Panc1 (cell line): Measurements from ENCODE around the gene CHMP6. TPM values are rescaled to one million over a fixed set of nuclear protein-coding genes. Genes with fewer than 3 reads are reported as not detected.
A peak's percentile ranks its signal among the peaks of the same experiment; 100 is the strongest.

Experiments used
- ATAC-seq: fragments of 200-7000 bp; cut with Tn5 transposase; 2 replicates; pipeline ENCODE4 v1.9.1; 2020; ENCODE audit warnings: mild to moderate bottlenecking, moderate library complexity
- BruUV-seq: library from RNA; stranded (reverse); fragments of 400-500 nt; replicated peaks from 2 replicates; lab custom pipeline; 2021; lab: Mats Ljungman, UMichigan
- CTCF ChIA-PET: fragments of 300-600 bp; sonication (Branson Sonifier 250); formaldehyde crosslinking; loops from one replicate; lab custom pipeline; 2022; ENCODE audit warnings: antibody characterized with exemption; lab: Charles Lee
- POLR2A ChIA-PET: fragments of 300-600 bp; sonication (Branson Sonifier 250); formaldehyde crosslinking; loops from one replicate; lab custom pipeline; 2022; ENCODE audit warnings: antibody characterized with exemption; lab: Charles Lee
- DNase-seq: peaks from one replicate; pipeline ENCODE4 v3.0.0-alpha.2; 2010; ENCODE audit warnings: low read depth, low spot score
- H3K27ac ChIP-seq: 2 replicates; pipeline ENCODE4 v1.5.1; 2011; ENCODE audit warnings: mild to moderate bottlenecking, low read length, inconsistent platforms
- H3K27me3 ChIP-seq: fragments of 200-500 bp; sonication (Bioruptor generic); 2 replicates; pipeline ENCODE4 v1.6.0; 2014; ENCODE audit warnings: low read length, inconsistent platforms; ENCODE audit not compliant: control insufficient read depth, insufficient read depth
- H3K36me3 ChIP-seq: fragments of 200-500 bp; sonication (Bioruptor generic); 2 replicates; pipeline ENCODE4 v1.5.1; 2014; ENCODE audit warnings: inconsistent platforms, mild to moderate bottlenecking, low read length, moderate library complexity; ENCODE audit not compliant: control insufficient read depth, insufficient read depth
- H3K4me1 ChIP-seq: 2 replicates; pipeline ENCODE4 v1.5.1; 2011; ENCODE audit warnings: inconsistent platforms, mild to moderate bottlenecking, low read length, moderate library complexity; ENCODE audit not compliant: control insufficient read depth, insufficient read depth
- H3K4me3 ChIP-seq, 2 experiments: 2 replicates each; pipeline ENCODE4 v1.5.1; 2011 to 2012; ENCODE audit warnings: low read depth in 2 of 2, low read length in 2 of 2, mild to moderate bottlenecking in 2 of 2, inconsistent platforms in 1 of 2, moderate library complexity in 1 of 2
- H3K9me3 ChIP-seq: fragments of 200-500 bp; sonication (Bioruptor generic); 2 replicates; pipeline ENCODE4 v1.5.1; 2014; ENCODE audit warnings: low read depth, mild to moderate bottlenecking, inconsistent platforms, low read length, moderate library complexity; ENCODE audit not compliant: control insufficient read depth, insufficient read depth
- POLR2AphosphoS5 ChIP-seq: IDR thresholded peaks from 2 replicates; pipeline ENCODE4 v1.6.1; 2012; ENCODE audit warnings: mild to moderate bottlenecking, low read depth, low read length, moderate library complexity
- SIN3A ChIP-seq: IDR thresholded peaks from 2 replicates; pipeline ENCODE4 v1.6.1; 2012; ENCODE audit warnings: low read depth, mild to moderate bottlenecking, low read length, moderate library complexity, borderline replicate concordance; ENCODE audit not compliant: insufficient read depth
- TCF7L2 ChIP-seq: IDR thresholded peaks from 2 replicates; pipeline ENCODE4 v1.6.1; 2011; ENCODE audit warnings: mild to moderate bottlenecking, low read depth, low read length, inconsistent platforms
- in situ Hi-C: cut with HindIII; loops from 2 replicates; pipeline ENCODE4 v1.10.0; 2016; ENCODE audit warnings: low sequenced_read_pairs, low pct_unique_long_range_greater_than_20kb
- intact Hi-C: fragments of 100-400 bp; cut with micrococcal nuclease; formaldehyde crosslinking; loops from one replicate; pipeline ENCODE4 v1.10.0; 2022; ENCODE audit not compliant: unreplicated experiment
- total RNA-seq: library from RNA; stranded (reverse); gene quantifications from one replicate; pipeline ENCODE4 v1.2.1, GENCODE V29; 2021; ENCODE audit not compliant: unreplicated experiment
- TF ChIP-seq, protein P1 (sequence below): fragments of 450-650 bp; IDR thresholded peaks from 2 replicates; pipeline ENCODE4 v1.5.1; 2017; ENCODE audit warnings: mild to moderate bottlenecking
- TF ChIP-seq, protein P2 (sequence below), 2 experiments: IDR thresholded peaks; 2 replicates each; pipeline ENCODE4 v1.6.1; 2011 to 2012; ENCODE audit warnings: low read depth in 2 of 2, control low read depth in 1 of 2, low read length in 1 of 2, mild to moderate bottlenecking in 1 of 2, moderate library complexity in 1 of 2; ENCODE audit not compliant: insufficient read depth in 1 of 2

Gene CHMP6
- total RNA-seq, 1 experiment from 2014 or later, result 43.7 TPM

DNA sequence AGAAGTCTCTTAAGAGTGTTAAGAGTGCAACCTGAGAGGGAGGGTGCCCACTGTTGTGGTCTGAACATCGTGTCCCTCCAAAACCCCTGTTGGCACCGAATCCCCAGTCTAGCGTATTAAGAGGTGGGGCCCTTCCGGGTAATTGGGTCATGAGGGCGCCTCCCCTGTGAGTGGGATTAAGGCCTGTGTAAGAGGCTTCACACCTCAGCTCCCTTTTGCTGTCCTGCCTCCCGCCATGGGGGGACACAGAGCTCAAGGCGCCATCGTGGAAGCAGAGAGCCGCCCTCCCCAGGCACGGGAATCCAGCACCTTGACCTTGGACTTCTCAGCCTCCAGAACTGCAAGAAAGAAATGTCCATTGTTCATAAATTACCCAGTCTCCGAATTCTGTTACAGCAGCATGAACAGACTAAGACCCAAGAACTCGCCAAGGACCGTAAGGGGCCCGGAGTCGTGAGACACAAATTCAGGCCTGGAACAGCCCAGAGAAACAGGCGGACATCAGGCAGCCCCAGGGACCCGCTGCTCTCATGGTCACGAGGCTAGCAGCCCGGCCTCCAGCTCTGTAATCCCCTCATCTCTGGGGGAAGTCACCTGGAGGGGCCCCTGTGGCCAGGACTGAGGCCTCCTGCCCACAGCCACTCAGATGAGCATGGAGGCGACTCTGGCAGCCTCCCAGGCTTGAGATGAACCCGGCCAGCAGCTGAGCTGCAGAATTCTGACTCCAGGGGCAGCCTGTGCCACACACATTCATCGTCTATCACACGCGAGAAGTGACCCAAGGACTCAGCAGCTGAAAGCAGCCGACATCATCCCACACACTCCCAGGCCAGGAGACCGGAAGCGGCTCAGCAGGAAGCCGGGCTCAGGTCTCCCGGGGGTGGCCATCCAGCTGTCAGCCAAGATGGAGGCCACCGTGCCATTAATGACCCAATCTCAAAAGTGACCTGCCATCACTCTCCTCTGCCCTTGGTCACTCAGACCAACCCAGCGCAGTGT lies 12.8 kb upstream of the CHMP6 start:
- Histone ChIP-seq H3K4me1 (no peaks in the 10 kb centered on the region), H3K27me3 (no peaks in the 10 kb centered on the region), H3K27ac (no peak overlapping the region), H3K4me3 (no peak overlapping the region), H3K9me3 (no peaks in the 10 kb centered on the region), H3K36me3 (no peaks in the 10 kb centered on the region)
- TF ChIP-seq, protein P1, sequence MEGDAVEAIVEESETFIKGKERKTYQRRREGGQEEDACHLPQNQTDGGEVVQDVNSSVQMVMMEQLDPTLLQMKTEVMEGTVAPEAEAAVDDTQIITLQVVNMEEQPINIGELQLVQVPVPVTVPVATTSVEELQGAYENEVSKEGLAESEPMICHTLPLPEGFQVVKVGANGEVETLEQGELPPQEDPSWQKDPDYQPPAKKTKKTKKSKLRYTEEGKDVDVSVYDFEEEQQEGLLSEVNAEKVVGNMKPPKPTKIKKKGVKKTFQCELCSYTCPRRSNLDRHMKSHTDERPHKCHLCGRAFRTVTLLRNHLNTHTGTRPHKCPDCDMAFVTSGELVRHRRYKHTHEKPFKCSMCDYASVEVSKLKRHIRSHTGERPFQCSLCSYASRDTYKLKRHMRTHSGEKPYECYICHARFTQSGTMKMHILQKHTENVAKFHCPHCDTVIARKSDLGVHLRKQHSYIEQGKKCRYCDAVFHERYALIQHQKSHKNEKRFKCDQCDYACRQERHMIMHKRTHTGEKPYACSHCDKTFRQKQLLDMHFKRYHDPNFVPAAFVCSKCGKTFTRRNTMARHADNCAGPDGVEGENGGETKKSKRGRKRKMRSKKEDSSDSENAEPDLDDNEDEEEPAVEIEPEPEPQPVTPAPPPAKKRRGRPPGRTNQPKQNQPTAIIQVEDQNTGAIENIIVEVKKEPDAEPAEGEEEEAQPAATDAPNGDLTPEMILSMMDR, result no peak
- no peak for TF ChIP-seq SIN3A
- TF ChIP-seq TCF7L2, result no peak
- TF ChIP-seq, protein P2, sequence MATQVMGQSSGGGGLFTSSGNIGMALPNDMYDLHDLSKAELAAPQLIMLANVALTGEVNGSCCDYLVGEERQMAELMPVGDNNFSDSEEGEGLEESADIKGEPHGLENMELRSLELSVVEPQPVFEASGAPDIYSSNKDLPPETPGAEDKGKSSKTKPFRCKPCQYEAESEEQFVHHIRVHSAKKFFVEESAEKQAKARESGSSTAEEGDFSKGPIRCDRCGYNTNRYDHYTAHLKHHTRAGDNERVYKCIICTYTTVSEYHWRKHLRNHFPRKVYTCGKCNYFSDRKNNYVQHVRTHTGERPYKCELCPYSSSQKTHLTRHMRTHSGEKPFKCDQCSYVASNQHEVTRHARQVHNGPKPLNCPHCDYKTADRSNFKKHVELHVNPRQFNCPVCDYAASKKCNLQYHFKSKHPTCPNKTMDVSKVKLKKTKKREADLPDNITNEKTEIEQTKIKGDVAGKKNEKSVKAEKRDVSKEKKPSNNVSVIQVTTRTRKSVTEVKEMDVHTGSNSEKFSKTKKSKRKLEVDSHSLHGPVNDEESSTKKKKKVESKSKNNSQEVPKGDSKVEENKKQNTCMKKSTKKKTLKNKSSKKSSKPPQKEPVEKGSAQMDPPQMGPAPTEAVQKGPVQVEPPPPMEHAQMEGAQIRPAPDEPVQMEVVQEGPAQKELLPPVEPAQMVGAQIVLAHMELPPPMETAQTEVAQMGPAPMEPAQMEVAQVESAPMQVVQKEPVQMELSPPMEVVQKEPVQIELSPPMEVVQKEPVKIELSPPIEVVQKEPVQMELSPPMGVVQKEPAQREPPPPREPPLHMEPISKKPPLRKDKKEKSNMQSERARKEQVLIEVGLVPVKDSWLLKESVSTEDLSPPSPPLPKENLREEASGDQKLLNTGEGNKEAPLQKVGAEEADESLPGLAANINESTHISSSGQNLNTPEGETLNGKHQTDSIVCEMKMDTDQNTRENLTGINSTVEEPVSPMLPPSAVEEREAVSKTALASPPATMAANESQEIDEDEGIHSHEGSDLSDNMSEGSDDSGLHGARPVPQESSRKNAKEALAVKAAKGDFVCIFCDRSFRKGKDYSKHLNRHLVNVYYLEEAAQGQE (IDR thresholded peaks at IDR 0.05; ENCODE audit: insufficient read depth in 1 of 2, low read depth in 2 of 2, low read length in 1 of 2), result no peak
- TF ChIP-seq POLR2AphosphoS5, result no peak
- no TSS peak for BruUV-seq
- in situ Hi-C loops (no loop called here), intact Hi-C loops (no loop called here)
- DNase-seq, result no peak
- peak; percentile 37 for ATAC-seq
- POLR2A ChIA-PET, result no interaction called here
- CTCF ChIA-PET, result no interaction called here

DNA sequence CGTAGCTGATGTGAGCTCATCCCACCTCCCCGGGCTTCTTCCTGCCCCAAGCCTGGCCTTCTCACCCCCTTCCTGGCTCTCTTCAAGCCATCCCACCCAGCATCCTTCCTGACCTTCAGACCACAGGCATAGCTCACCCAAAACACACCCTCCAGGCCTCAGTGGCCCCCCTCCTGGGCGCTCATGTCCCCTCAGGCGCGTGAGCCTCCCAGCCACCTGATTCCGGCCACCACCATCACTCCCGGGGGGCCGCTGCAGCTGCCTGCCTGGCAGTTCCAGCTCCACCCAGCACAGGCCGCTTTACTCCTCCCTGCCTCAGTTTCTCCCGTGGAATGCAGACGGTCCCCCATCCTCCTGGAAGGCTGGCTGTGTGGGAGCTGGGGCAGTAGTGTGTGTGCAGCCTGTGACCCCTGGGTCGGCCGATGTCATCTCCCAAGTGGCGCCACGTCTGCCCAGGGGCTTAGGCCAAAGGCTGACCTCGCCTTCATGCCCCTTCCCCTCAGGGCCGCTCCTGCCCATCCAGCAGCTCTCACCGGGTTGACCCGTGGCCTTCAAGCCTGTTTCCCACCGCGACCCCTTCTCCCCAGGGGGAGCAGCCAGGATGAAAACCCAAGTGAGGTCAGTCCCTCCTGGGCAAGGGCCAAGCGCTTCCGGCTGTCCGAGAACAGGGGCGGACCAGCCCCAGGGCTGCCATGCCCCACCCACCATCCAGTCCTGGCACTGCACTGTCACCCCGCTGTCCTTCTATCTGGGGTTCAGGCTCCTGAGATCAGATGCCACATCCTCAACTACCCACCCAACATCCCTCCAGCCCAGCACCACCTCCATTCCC lies 11.9 kb upstream of the CHMP6 start:
- H3K36me3 ChIP-seq, result no peaks in the 10 kb centered on the region
- H3K4me1 ChIP-seq, result no peaks in the 10 kb centered on the region
- no peak overlapping the region for H3K27ac ChIP-seq
- in situ Hi-C loops (no loop called here), intact Hi-C loops (loop anchor here (5.0 kb wide), 1 partner anchor 552 kb away; no protein-coding TSS in a partner anchor)
- DNase-seq, result no peak
- no peak overlapping the region for H3K4me3 ChIP-seq
- no TSS peak for BruUV-seq
- POLR2A ChIA-PET, result interaction anchor here (0.6 kb wide), 1 partner anchor 259 kb away, joined by 11 read pairs; the partner anchor contains the start of genes NDUFAF8 and TEPSIN
- CTCF ChIA-PET, result no interaction called here
- ATAC-seq, result no peak
- H3K27me3 ChIP-seq, result no peaks in the 10 kb centered on the region
- TF ChIP-seq, protein P2 (IDR thresholded peaks at IDR 0.05; ENCODE audit: insufficient read depth in 1 of 2, low read depth in 2 of 2, low read length in 1 of 2), result no peak
- TF ChIP-seq, protein P1, result no peak
- no peak for TF ChIP-seq SIN3A
- no peak for TF ChIP-seq POLR2AphosphoS5
- no peak for TF ChIP-seq TCF7L2
- no peaks in the 10 kb centered on the region for H3K9me3 ChIP-seq
